Fibroblast of pulmonary artery (primary cell): ENCODE results near the gene TTC28.
"Not testable (repeated sequence)": the region's sequence is repeated elsewhere in the genome, so short reads cannot be mapped to it uniquely, and the experiment has no call there.

Experiments
- DNase-seq: peaks from one replicate; pipeline ENCODE4 v3.0.0-alpha.2; 2010; ENCODE audit warnings: low read depth
- H3K4me3 ChIP-seq: replicated peaks from 2 replicates; pipeline ENCODE4 v1.5.1; 2011; ENCODE audit warnings: low read depth, mild to moderate bottlenecking, control low read depth, low read length, moderate library complexity
- CTCF ChIP-seq: IDR thresholded peaks from 2 replicates; pipeline ENCODE4 v1.5.1; 2011; ENCODE audit warnings: mild to moderate bottlenecking, control low read depth, low read length, inconsistent platforms; ENCODE audit errors: missing control alignments

Gene TTC28

GRCh38 chr22:28466399-28466798 is 213.2 kb downstream of the TTC28 start:
- H3K4me3 ChIP-seq = no peak overlapping the region
- DNase-seq = no peak
- no peak for TF ChIP-seq CTCF

- DNase-seq = no peak
- H3K4me3 ChIP-seq = no peak overlapping the region
- no peak for TF ChIP-seq CTCF
These were observed 213.8 kb downstream of the TTC28 start for GRCh38 chr22:28465841-28466240.

- DNase-seq = no peak
- H3K4me3 ChIP-seq = no peak overlapping the region
- TF ChIP-seq CTCF = no peak
These were observed 215.5 kb downstream of the TTC28 start for GRCh38 chr22:28464127-28464526.

GRCh38 chr22:28463408-28463807 is 216.2 kb downstream of the TTC28 start:
- H3K4me3 ChIP-seq, DNase-seq: not testable (repeated sequence)

GRCh38 chr22:28462901-28463300 is 216.7 kb downstream of the TTC28 start:
- DNase-seq = no peak
- TF ChIP-seq CTCF = no peak
- no peak overlapping the region for H3K4me3 ChIP-seq

- no peak for TF ChIP-seq CTCF
- DNase-seq = no peak
These were observed 217.6 kb downstream of the TTC28 start for GRCh38 chr22:28462041-28462440.

GRCh38 chr22:28454431-28455064 is 225.1 kb downstream of the TTC28 start:
- no peak overlapping the region for H3K4me3 ChIP-seq
- no peak for DNase-seq
- TF ChIP-seq CTCF = no peak

More at GRCh38 chr22:28462041-28462440, 217.6 kb downstream of the TTC28 start:
- no peak overlapping the region for H3K4me3 ChIP-seq
